Mesendoderm (in vitro differentiated cells): ENCODE measurements around the gene DLG2.
A peak's percentile ranks its signal among the peaks of the same experiment; 100 is the strongest.

ENCODE experiments used
- DNase-seq: peaks from one replicate; pipeline ENCODE4 v3.0.0; 2013
- H2AK5ac ChIP-seq: 2 replicates; pipeline ENCODE4 v1.6.1; 2013; ENCODE audit warnings: low read length, inconsistent platforms
- H2BK120ac ChIP-seq: 2 replicates; pipeline ENCODE4 v1.6.1; 2013; ENCODE audit warnings: low read depth, mild to moderate bottlenecking, low read length, moderate library complexity, mixed read lengths
- H2BK15ac ChIP-seq: replicated peaks from 2 replicates; pipeline ENCODE4 v1.6.1; 2013; ENCODE audit warnings: low read depth, mild to moderate bottlenecking, moderate library complexity
- H2BK5ac ChIP-seq: 2 replicates; pipeline ENCODE4 v1.6.1; 2013; ENCODE audit warnings: low read length, inconsistent platforms
- H3K18ac ChIP-seq: 2 replicates; pipeline ENCODE4 v1.6.1; 2013; ENCODE audit warnings: mild to moderate bottlenecking, low read length, mixed read lengths
- H3K23ac ChIP-seq: one replicate; pipeline ENCODE4 v1.6.1; 2013; ENCODE audit warnings: low read length
- H3K27ac ChIP-seq: 2 replicates; pipeline ENCODE4 v1.5.1; 2013; ENCODE audit warnings: low read depth, mild to moderate bottlenecking, inconsistent platforms, low read length, moderate library complexity
- H3K27me3 ChIP-seq: 2 replicates; pipeline ENCODE4 v1.6.1; 2013; ENCODE audit warnings: low read length, control low read depth, mild to moderate bottlenecking, inconsistent platforms; ENCODE audit not compliant: insufficient read depth, poor library complexity
- H3K36me3 ChIP-seq: 2 replicates; pipeline ENCODE4 v1.6.1; 2013; ENCODE audit warnings: low read length, inconsistent platforms; ENCODE audit not compliant: control insufficient read depth, insufficient read depth
- H3K4ac ChIP-seq: one replicate; pipeline ENCODE4 v1.6.1; 2013; ENCODE audit warnings: low read depth, mild to moderate bottlenecking, low read length, moderate library complexity
- H3K4me1 ChIP-seq: 2 replicates; pipeline ENCODE4 v1.6.1; 2013; ENCODE audit warnings: low read depth, low read length, inconsistent platforms; ENCODE audit not compliant: control insufficient read depth
- H3K4me2 ChIP-seq: 2 replicates; pipeline ENCODE4 v1.6.1; 2013; ENCODE audit warnings: low read length
- H3K4me3 ChIP-seq: 2 replicates; pipeline ENCODE4 v1.5.1; 2013; ENCODE audit warnings: mild to moderate bottlenecking, low read length
- H3K56ac ChIP-seq: one replicate; pipeline ENCODE4 v1.6.1; 2013; ENCODE audit warnings: low read length
- H3K79me1 ChIP-seq: 2 replicates; pipeline ENCODE4 v1.6.1; 2013; ENCODE audit warnings: low read length, inconsistent platforms
- H3K79me2 ChIP-seq: 2 replicates; pipeline ENCODE4 v1.6.1; 2013; ENCODE audit warnings: mild to moderate bottlenecking, low read length; ENCODE audit not compliant: control insufficient read depth, insufficient read depth
- H3K9ac ChIP-seq: 2 replicates; pipeline ENCODE4 v1.6.1; 2013; ENCODE audit warnings: low read length, inconsistent platforms
- H4K5ac ChIP-seq: one replicate; pipeline ENCODE4 v1.6.1; 2013; ENCODE audit warnings: low read length
- H4K8ac ChIP-seq: one replicate; pipeline ENCODE4 v1.6.1; 2013; ENCODE audit warnings: low read depth, mild to moderate bottlenecking, control low read depth, low read length, moderate library complexity
- WGBS: extraction: QIAGEN DNeasy Blood & Tissue Kit; methylation state at CpG from one replicate; pipeline ENCODE4 v1.1.7; 2013; ENCODE audit warnings: low lambda C conversion rate, missing lambda C conversion rate; ENCODE audit not compliant: insufficient coverage; ENCODE audit errors: extremely low coverage; 5-methylcytosine and 5-hydroxymethylcytosine counted together

Gene DLG2

GRCh38 chr11:83609191-83609590, 2018.0 kb downstream of the DLG2 start:
- no peaks in the 10 kb centered on the region for H3K79me2 ChIP-seq
- no peaks in the 10 kb centered on the region for H3K36me3 ChIP-seq
- no peak overlapping the region for H3K4ac ChIP-seq
- no peak overlapping the region for H2AK5ac ChIP-seq
- H3K9ac ChIP-seq, result no peak overlapping the region
- no peak overlapping the region for H3K4me3 ChIP-seq
- H2BK5ac ChIP-seq, result no peak overlapping the region
- no peak overlapping the region for H2BK120ac ChIP-seq
- no peak overlapping the region for H4K5ac ChIP-seq
- peak overlapping the region; percentile 57 for H2BK15ac ChIP-seq
- no peak overlapping the region for H3K56ac ChIP-seq
- no peak overlapping the region for H3K4me2 ChIP-seq
- no peak overlapping the region for H4K8ac ChIP-seq
- no CpG with 5 or more reads among the region's 2 CpGs for WGBS
- H3K27ac ChIP-seq, result no peak overlapping the region
- DNase-seq, result no peak
- no peak overlapping the region for H3K18ac ChIP-seq
- H3K79me1 ChIP-seq, result no peaks in the 10 kb centered on the region
- H3K23ac ChIP-seq, result no peak overlapping the region
- H3K27me3 ChIP-seq, result no peaks in the 10 kb centered on the region
- H3K4me1 ChIP-seq, result peaks cover 3% of the 10 kb centered on the region

- no peaks in the 10 kb centered on the region for H3K27me3 ChIP-seq
- DNase-seq, result no peak
- H3K56ac ChIP-seq, result no peak overlapping the region
- H3K36me3 ChIP-seq, result no peaks in the 10 kb centered on the region
- no peak overlapping the region for H3K4ac ChIP-seq
- WGBS, result no CpG with 5 or more reads among the region's 1 CpG
- no peak overlapping the region for H4K5ac ChIP-seq
- no peak overlapping the region for H3K4me3 ChIP-seq
- H3K4me2 ChIP-seq, result no peak overlapping the region
- H2BK5ac ChIP-seq, result no peak overlapping the region
- H2AK5ac ChIP-seq, result no peak overlapping the region
- H3K27ac ChIP-seq, result no peak overlapping the region
- no peaks in the 10 kb centered on the region for H3K79me2 ChIP-seq
- H3K4me1 ChIP-seq, result peaks cover 3% of the 10 kb centered on the region
- H4K8ac ChIP-seq, result no peak overlapping the region
- no peak overlapping the region for H2BK120ac ChIP-seq
- no peak overlapping the region for H2BK15ac ChIP-seq
- H3K18ac ChIP-seq, result no peak overlapping the region
- H3K79me1 ChIP-seq, result no peaks in the 10 kb centered on the region
- H3K23ac ChIP-seq, result no peak overlapping the region
- H3K9ac ChIP-seq, result no peak overlapping the region
Measured at GRCh38 chr11:83608571-83608970, 2018.6 kb downstream of the DLG2 start.

- Histone ChIP-seq H2BK15ac (no peak overlapping the region), H3K56ac (no peak overlapping the region), H3K4me2 (no peak overlapping the region), H3K4ac (no peak overlapping the region), H2BK5ac (no peak overlapping the region), H3K9ac (no peak overlapping the region), H4K8ac (no peak overlapping the region), H3K23ac (no peak overlapping the region), H3K79me2 (no peaks in the 10 kb centered on the region), H3K18ac (no peak overlapping the region), H4K5ac (no peak overlapping the region), H2BK120ac (no peak overlapping the region), H3K79me1 (no peaks in the 10 kb centered on the region), H2AK5ac (peak overlapping the region; percentile 62), H3K27ac (no peak overlapping the region), H3K4me1 (peaks cover 6% of the 10 kb centered on the region), H3K27me3 (no peaks in the 10 kb centered on the region), H3K4me3 (no peak overlapping the region), H3K36me3 (no peaks in the 10 kb centered on the region)
- no peak for DNase-seq
- no CpG with 5 or more reads among the region's 5 CpGs for WGBS
Measured at GRCh38 chr11:83601914-83602527, 2025.1 kb downstream of the DLG2 start.

GRCh38 chr11:83601201-83601913, 2025.8 kb downstream of the DLG2 start:
- no peak overlapping the region for H4K8ac ChIP-seq
- no peak overlapping the region for H4K5ac ChIP-seq
- H3K27ac ChIP-seq, result no peak overlapping the region
- WGBS, result no CpG with 5 or more reads among the region's 11 CpGs
- H3K4me1 ChIP-seq, result peaks cover 6% of the 10 kb centered on the region
- H2BK120ac ChIP-seq, result no peak overlapping the region
- no peak overlapping the region for H3K23ac ChIP-seq
- no peak for DNase-seq
- H3K36me3 ChIP-seq, result no peaks in the 10 kb centered on the region
- H2BK15ac ChIP-seq, result no peak overlapping the region
- no peak overlapping the region for H3K9ac ChIP-seq
- no peak overlapping the region for H2AK5ac ChIP-seq
- no peak overlapping the region for H3K4me3 ChIP-seq
- H3K4me2 ChIP-seq, result no peak overlapping the region
- peak overlapping the region; percentile 40 for H3K18ac ChIP-seq
- no peaks in the 10 kb centered on the region for H3K27me3 ChIP-seq
- no peaks in the 10 kb centered on the region for H3K79me1 ChIP-seq
- no peak overlapping the region for H3K56ac ChIP-seq
- H2BK5ac ChIP-seq, result no peak overlapping the region
- H3K79me2 ChIP-seq, result no peaks in the 10 kb centered on the region
- H3K4ac ChIP-seq, result no peak overlapping the region

GRCh38 chr11:83600661-83601060, 2026.5 kb downstream of the DLG2 start:
- no peak overlapping the region for H3K27ac ChIP-seq
- H2AK5ac ChIP-seq, result no peak overlapping the region
- no peak overlapping the region for H3K4me2 ChIP-seq
- no peaks in the 10 kb centered on the region for H3K79me2 ChIP-seq
- H3K36me3 ChIP-seq, result no peaks in the 10 kb centered on the region
- H3K56ac ChIP-seq, result peak overlapping the region; percentile 10
- H2BK15ac ChIP-seq, result no peak overlapping the region
- peaks cover 6% of the 10 kb centered on the region for H3K4me1 ChIP-seq
- H3K4me3 ChIP-seq, result no peak overlapping the region
- no peak overlapping the region for H3K9ac ChIP-seq
- no peak overlapping the region for H4K8ac ChIP-seq
- no peak overlapping the region for H3K18ac ChIP-seq
- no peak overlapping the region for H3K4ac ChIP-seq
- H4K5ac ChIP-seq, result no peak overlapping the region
- no peaks in the 10 kb centered on the region for H3K27me3 ChIP-seq
- no peak overlapping the region for H3K23ac ChIP-seq
- H2BK5ac ChIP-seq, result no peak overlapping the region
- no peak overlapping the region for H2BK120ac ChIP-seq
- WGBS, result no CpG with 5 or more reads among the region's 1 CpG
- no peaks in the 10 kb centered on the region for H3K79me1 ChIP-seq
- DNase-seq, result peak; percentile 86
